HS-5 (cell line): ENCODE measurements around the gene COPZ1.
"Not testable (repeated sequence)": the region's sequence is repeated elsewhere in the genome, so short reads cannot be mapped to it uniquely, and the experiment has no call there.

ENCODE experiments used
- DNase-seq: peaks from one replicate; pipeline ENCODE4 v3.0.0-alpha.2; 2012; ENCODE audit warnings: low read depth

The COPZ1 gene

GRCh38 chr12:54294152-54294952 lies 30.6 kb upstream of the COPZ1 start:
- no peak for DNase-seq

GRCh38 chr12:54294953-54295566 lies 29.9 kb upstream of the COPZ1 start:
- no peak for DNase-seq

- no peak for DNase-seq
Measured at GRCh38 chr12:54296393-54297099, 28.4 kb upstream of the COPZ1 start.

- no peak for DNase-seq
Measured at GRCh38 chr12:54298904-54299303, 26.0 kb upstream of the COPZ1 start.

- no peak for DNase-seq
Measured at GRCh38 chr12:54299515-54300224, 25.3 kb upstream of the COPZ1 start.

- DNase-seq: no peak
Measured at GRCh38 chr12:54300225-54300731, 24.7 kb upstream of the COPZ1 start.

- DNase-seq: no peak
Measured at GRCh38 chr12:54300732-54301427, 24.1 kb upstream of the COPZ1 start, which contains the start of gene NFE2. NFE2 (minus strand) TSS chr12:54301015; CDS start chr12:54295248, 5,767 bp downstream.

- DNase-seq: no peak
Measured at GRCh38 chr12:54301428-54302048, 23.4 kb upstream of the COPZ1 start.

GRCh38 chr12:54303640-54304039 lies 21.3 kb upstream of the COPZ1 start:
- no peak for DNase-seq

- no peak for DNase-seq
Measured at GRCh38 chr12:54304187-54304810, 20.6 kb upstream of the COPZ1 start.

GRCh38 chr12:54306925-54307741 lies 17.8 kb upstream of the COPZ1 start:
- no peak for DNase-seq

GRCh38 chr12:54311051-54311450 lies 13.9 kb upstream of the COPZ1 start:
- DNase-seq: no peak

GRCh38 chr12:54312309-54312708 lies 12.6 kb upstream of the COPZ1 start:
- DNase-seq: not testable (repeated sequence)

- DNase-seq: no peak
Measured at GRCh38 chr12:54321363-54321762, 3.6 kb upstream of the COPZ1 start.

GRCh38 chr12:54325442-54326109 lies 645 bp downstream of the COPZ1 start:
- not testable (repeated sequence) for DNase-seq

- no peak for DNase-seq
Measured at GRCh38 chr12:54328595-54329337, 3.8 kb downstream of the COPZ1 start.

- DNase-seq: no peak
Measured at GRCh38 chr12:54329759-54330158, 4.8 kb downstream of the COPZ1 start.

GRCh38 chr12:54330442-54330841 lies 5.5 kb downstream of the COPZ1 start:
- no peak for DNase-seq
